Stimulated activated CD8-positive, alpha-beta memory T cell treated with anti-CD3 and anti-CD28 coated beads, Interleukin-4, amount 100 ng/mL, for 4 hours (primary cell): ENCODE data around the gene TMEM181.
"Not testable (repeated sequence)": the region's sequence is repeated elsewhere in the genome, so short reads cannot be mapped to it uniquely, and the experiment has no call there.

Source experiments
- DNase-seq, 2 donors: peaks; one replicate each; pipeline ENCODE4 v3.0.0-alpha.2; 2020; ENCODE audit warnings: low read depth in 2 of 2, low spot score in 1 of 2

Gene TMEM181

DNA sequence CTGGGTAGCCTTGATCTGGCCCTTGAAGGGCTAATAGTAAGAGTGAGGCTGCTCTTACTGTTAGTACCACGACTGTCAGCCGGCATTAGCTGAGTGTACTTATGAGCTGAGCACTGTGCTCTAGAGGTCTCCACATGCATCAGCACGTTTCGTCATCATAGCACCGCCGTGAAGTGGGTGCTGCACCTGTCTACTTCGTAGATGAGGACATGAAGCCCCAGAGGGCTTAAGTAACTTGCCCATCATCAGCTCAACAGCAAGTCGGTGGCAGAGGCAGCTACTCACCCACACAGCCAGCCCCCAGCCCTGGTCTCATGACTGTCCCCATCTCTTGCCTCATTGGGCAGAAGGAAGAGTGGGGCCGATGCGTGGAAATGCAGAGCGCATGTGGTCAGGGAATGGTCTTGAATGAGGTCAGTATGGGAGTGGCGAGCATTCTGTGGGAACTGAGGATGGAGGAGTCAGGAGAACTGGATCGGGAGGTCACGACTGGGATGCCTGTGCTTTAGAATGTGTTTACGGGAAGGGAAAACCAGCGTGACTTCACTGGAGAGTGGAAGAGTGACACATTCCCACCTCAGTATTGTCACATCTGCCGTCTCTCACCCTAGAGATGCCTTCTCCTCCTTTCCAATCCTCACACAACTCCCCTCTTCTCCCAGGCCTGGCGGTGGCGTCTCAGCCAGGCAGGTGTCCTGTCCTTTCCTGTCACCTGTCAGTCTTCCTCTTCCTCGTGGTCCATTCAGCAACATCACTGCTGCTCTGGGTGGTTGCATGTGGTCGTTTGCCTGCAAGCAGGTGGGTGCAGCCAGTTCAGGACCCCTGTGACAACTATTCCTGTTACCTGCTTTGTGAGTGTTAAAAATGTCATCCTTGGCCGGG, 95.9 kb downstream of the TMEM181 start:
- no peak for DNase-seq

DNA sequence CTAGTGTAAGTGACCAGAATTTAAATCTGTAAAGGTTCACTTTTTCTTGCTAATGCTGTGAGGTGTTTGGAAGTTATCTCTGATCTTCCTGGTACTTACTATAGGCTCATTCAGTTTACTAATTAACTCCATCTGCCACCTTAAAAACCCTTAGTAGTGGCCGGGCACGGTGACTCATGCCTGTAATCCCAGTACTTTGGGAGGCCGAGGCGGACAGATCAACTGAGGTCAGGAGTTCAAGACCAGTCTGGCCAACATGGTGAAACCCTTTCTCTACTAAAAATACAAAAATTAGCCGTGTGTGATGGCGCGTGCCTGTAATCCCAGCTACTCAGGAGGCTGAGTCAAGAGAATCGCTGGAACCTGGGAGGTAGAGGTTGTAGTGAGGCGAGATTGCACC, 97.1 kb downstream of the TMEM181 start:
- not testable (repeated sequence) for DNase-seq

DNA sequence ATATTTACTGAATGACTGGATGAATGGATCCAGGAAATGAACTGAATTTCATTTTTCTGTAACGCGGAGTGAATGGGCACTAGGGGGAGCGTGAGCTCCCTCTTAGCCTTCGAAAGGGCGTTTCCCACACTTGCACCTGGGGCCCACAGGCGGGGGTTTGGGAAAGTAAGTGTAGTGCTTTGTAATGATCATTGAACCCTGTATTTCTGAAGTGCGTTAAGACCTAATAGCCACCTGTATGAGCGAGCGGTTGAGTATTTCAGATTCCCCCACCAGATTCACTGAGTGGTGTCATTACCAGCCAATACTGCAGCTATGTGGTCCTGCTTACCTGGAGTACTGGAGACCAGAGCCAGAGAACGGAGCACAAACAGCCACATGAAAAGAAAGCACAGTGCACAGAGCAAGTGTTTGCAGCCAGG, 100.5 kb downstream of the TMEM181 start:
- DNase-seq = no peak

DNA sequence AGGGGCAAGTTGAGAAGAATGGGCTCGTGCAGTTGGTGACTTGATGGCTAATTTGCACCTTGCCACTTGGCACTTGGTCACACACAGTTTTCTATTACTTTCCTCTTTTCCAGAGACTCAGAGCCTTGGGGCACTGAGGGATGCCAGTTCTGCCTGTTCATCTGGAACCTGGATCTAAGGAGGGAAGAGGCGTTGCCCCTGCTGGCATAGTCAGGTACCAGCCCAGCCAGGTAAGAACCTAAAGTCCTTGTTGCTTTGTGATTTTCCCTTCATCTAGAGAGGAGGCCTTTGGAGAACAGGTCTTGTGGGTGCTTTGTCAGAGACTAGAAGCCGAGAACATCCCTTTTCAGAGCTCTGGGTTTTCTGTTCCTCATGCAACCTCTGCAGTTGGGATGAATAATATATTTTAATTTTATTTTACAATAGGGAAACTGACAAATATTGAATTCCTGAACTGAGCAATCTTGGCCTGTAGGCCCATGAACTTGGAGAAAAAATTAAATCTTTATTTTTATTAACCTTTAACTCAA, 101.3 kb downstream of the TMEM181 start:
- DNase-seq = no peak

DNA sequence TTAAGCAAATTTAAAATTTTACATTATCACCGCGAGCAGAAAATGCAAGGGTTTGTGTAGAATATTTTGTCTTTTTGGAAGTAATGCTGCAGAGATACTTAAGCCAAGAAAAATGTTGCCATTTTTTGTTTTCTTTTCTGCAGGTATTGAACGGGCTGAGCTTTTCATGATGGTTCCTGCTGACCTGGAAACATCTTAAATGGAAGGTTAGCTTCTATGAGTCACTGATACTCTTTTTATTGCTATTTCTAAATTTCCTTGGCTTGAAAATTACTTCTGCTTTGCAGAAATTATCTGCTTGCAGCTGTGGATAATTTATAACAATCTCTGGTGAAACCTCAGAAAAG, 102.7 kb downstream of the TMEM181 start:
- DNase-seq = no peak

DNA sequence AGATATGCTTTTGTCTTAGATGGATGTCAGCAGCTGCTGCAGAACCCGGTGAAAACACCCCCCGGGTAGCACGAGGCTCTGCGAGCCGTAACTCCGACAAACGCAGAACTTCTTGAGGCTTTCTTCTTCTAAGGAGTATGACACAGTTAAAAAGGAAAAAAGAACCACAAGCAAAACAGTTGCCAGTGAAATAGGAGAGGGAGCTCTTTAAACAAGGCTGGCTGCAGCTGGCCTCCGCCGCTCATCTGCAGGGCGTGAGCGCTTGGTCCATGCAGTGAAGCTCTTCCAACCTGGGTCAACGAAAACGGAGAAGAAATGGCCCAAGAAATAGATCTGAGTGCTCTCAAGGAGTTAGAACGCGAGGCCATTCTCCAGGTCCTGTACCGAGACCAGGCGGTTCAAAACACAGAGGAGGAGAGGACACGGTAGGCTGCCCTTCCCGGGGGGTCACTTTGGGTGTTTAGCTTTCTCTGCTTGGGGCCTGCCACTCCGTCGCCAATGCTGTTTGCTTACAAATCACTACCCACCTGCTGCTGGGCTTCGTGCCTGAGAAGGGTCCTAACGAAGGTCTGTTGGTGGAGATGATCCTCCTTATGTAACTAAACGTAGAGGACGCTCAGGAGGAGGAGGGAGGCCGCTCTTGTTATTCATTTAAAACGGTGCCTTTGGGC, 103.2 kb downstream of the TMEM181 start:
- DNase-seq = no peak

DNA sequence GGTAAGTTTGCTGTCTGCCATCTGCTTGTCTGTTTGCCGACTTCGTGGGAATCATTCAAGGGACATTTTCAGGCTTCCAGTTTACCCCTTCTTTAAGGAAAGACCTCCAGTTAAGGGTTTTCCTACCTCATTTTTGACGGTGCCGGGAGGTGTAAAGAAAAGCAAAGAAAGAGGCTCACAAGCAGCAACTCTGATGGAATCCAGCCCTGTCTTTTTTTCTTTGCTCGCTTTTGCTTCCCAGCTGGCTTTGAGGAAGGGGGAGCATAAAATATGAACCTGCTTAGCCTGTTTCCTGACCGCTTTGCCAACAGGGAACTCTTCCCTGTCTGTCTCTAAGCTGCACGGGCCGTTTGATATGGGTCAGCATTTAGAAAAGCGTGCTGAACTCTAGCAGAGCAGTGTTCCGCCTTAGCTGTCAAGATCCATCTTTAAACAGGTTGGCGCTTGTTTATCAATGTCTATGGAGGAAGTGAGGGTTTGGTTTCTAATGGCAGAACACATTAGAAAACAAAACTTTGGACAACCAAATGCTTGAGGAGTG, 103.8 kb downstream of the TMEM181 start:
- DNase-seq = no peak

DNA sequence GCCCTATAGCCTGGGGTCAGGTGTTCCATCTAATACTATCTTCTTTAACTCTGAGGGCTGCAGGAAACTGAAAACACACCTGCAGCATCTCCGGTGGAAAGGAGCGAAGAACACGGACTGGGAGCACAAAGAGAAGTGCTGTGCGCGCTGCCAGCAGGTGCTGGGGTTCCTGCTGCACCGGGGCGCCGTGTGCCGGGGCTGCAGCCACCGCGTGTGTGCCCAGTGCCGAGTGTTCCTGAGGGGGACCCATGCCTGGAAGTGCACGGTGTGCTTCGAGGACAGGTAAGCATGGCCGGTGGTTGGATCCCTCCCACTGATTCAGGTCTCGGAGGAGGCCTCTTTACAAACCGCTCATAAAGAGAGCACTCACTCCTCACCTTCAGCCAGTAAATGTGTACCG, 105.4 kb downstream of the TMEM181 start:
- DNase-seq = no peak

DNA sequence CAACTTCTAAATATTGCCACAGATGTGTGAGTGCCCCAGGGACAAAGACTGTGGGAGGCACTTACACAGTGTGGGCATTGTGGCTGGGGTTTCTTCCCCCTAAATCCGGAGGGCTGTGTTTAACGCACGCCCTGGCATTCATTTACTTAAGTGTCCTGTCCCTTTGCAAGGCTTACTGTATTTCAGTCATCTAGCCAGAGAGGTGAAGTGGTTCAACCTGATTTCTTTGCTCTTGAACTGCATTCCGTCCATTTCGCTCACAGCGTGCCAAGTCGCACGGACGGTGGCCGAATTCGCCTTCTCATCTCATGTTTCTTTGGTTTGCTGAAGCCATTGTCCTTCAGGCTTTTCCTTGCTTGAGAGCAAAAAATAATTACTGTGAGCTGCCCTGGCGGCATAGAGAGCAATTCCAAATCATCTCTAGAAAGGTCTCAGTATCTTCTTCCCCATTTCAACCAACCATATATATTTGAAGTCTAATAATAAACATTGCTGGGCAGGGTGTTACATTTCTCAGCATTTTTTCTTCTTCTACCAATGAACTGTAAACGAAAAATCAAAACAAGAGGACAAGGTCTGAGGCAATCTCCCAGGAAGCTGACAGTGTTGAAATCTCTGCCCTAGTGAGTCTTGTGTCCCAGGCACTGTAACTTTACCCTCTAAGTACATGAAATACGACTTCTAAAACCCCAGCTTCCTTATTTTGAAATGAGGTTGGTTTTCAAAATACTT, 106.9 kb downstream of the TMEM181 start:
- no peak for DNase-seq

DNA sequence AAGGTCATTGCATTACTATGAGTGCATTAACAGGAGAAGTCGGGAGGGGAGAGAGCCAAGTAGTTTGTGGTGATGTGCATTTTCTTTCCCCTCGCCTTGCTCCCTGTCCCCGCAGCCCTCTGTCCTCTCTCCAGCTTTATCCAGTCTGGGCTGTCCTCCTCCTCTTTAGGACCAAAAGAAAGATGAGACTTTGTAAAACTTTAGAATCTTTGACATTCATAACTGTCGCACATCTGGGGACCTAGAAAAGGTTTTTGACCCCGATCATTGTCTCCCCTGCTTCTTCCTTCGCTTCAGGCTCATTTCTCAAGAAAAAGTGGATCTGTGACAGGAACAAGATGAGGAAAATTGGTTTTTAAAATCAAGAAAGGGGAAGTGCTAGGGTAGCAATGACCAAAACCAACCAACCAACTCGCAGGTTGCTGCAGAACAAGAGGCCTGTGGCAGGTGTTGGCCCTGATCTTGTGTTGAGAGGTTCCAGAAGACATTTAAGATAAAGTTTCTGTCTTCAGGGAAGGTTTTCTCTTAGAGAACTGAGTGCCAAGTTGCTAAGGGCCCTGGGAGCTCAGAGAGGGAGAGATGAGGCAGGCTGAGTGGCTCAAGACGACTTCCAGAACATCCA, 107.6 kb downstream of the TMEM181 start:
- no peak for DNase-seq

DNA sequence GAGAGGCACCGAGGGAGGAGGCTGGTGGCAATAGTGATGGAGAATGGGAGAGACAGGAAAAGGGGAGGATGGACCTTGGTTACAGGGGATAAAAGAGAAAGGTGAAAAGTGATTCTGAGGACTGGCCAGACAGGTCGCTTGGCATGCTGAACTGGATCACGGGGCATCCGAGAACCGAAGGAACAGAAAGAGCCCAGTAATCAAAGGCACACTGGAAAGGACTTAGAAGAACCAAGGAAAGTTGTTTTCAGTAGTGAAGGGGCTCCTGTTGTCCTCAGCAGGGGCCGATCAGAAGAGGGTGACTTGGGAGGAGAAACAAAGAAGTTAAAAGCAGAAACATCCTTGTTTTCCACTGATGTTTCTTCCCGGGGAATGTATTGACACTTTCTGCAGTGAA, 108.8 kb downstream of the TMEM181 start:
- DNase-seq = no peak

DNA sequence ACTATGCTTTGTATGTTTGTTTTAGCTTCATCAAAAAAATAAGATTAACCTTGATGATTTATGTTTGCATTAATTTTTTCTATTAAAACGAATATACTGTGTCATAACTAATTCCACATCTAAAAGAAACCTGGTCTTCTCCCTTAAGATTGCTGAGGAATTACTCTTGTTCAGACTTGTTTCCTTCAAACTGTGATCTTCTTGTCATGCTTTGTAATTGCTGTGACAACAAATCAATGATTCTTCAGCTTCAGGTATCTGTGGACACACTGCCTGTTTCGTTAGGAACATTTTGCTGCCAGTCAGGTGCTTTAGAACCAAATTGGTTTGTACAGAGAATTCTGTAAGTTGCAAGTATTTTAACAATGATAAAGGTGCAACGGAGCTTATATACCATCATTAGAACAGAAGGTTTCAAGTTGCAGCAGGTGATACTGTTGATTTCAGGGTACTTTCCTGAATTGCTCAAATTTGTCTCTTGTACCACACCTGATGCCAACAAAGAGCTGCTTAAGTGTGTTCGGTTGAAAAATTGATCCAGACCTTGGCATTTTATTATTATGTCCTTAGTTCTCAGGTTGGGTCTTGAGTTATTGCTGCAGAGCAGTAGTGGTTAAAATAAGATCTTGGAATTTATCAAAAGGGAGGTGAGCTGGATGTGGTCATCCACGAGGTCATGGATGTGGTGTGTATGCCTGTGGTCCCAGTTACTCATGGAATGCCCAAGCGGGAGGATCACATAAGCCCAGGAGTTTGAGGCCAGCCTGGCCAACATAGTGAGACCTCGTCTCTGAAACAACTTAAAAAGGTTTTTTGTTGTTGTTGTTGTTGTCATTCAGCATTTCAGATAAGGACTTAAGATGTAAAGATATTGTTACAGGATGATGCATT, 109.5 kb downstream of the TMEM181 start:
- no peak for DNase-seq

DNA sequence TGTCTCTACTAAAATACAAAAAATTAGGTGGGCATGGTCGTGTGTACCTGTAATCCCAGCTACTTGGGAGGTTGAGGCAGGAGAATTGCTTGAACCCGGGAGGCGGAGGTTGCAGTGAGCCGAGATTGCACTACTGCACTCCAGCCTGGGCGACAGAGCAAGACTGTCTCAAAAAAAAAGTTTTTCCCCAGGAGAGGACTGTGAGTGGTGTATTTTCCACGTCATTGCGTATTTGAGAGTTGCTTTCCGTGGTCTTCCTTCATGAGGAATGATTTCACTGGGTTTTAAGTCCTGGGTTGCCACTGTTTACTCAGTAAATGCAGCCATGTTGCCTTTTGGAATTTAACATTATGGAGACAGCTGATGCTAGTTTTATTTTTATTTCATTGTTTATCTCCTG, 112.2 kb downstream of the TMEM181 start:
- DNase-seq = not testable (repeated sequence)

DNA sequence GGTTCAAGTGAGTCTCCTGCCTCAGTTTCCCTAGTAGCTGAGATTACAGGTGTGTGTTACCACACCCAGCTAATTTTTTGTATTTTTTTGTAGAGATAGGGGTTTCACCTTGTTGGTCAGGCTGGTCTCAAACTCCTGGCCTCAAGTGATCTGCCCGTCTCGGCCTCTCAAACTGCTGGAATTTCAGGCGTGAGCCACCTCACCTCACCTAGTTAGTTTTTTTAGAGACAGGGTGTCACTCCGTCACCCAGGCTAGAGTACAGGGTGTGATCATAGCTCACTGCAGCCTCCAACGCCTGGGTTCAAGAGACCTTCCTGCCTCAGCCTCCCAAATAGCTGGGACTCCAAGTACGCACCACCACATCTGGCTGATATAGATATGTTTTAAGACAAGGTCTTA, 112.8 kb downstream of the TMEM181 start:
- DNase-seq = no peak

DNA sequence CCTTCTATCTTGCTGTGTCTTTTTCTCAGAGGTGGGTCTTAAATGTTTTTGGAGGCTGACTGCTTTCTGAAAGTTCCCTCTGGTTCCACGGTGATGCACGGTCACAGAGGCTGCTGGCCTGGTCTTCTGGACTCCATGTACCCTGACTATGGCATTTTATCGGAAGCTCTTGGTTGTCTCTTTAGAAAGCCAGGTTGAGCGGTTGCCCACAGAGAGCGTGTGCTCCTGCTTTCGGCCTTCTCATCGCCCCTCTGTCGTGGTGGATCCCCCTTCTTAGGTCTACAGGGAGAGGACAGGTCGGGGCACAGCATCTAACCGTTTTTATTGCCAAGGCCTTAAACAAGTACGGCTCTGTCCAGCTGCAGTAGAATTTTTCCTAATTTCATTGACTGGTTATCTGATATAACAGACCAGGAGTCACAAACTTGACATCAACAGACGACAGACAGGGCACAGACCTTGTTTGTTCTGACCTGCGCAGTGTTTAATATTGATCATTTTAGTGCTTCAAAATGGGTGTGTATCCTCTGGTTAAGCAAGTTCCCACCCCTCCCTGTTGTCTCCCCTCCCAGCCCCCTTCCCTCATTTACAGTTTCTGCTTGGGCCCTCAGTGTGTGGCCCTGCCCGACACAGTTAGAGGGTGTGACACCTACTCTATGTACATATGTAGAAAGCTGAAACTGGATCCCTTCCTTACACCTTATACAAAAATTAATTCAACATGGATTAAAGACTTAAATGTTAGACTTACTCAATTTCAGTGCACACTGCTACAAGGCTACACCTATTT, 114.6 kb downstream of the TMEM181 start:
- no peak for DNase-seq

DNA sequence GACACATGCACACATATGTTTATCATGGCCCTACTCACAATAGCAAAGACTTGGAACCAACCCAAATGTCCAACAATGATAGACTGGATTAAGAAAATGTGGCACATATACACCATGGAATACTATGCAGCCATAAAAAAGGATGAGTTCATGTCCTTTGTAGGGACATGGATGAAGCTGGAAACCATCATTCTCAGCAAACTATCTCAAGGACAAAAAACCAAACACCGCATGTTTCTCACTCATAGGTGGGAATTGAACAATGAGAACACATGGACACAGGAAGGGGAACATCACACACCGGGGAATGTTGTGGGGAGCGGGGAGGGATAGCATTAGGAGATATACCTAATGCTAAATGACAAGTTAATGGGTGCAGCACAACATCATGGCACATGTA, 117.2 kb downstream of the TMEM181 start:
- DNase-seq = not testable (repeated sequence)

DNA sequence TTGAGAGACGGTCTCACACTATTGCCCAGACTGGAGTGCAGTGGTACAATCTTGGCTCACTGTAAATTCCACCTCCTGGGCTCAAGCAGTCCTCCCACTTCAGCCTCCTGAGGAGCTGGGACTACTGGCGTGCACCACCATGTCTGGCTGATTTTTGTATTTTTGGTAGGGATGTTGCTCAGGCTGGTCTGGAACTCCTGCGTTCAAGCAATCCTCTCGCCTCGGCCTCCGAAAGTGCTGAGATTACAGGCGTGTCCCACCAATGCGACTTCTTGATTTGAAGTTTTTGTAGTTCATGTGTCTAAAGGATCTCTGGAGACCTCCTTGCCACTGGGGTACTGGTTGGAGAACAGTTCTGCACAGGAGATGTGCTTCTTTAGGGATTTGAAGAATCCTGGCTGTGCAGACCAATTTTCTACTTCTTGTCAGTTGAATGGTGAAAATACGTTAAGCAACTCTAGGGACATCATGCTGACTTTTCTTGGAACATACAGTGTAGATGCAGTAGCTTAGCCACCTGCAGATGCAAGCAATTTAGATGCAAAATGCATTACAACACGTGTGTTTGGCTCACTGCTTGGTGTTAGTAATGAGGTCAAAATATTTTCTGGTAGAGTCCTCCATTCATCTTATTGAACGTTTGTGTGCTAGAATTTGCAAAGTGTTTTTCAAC, 118.2 kb downstream of the TMEM181 start:
- DNase-seq = no peak

DNA sequence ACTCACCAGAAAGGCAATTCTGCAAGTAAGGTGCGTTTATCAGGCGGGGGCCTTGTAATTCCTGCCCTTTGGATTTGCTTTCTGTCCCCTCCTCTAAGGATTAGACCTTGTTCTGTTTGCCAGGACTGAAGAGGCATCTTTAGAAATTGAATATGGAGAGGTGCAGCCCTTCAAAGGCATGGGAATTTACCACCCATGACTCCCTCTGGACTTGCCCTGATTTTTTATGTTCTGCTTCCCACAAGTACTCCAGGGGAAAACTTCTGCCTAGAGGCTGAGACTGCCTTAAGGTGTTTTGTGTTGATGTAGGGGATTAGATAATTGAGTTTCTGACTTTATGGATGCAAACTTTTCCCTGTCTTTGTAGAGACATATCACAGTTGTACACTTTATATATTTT, 120.1 kb downstream of the TMEM181 start:
- no peak for DNase-seq

DNA sequence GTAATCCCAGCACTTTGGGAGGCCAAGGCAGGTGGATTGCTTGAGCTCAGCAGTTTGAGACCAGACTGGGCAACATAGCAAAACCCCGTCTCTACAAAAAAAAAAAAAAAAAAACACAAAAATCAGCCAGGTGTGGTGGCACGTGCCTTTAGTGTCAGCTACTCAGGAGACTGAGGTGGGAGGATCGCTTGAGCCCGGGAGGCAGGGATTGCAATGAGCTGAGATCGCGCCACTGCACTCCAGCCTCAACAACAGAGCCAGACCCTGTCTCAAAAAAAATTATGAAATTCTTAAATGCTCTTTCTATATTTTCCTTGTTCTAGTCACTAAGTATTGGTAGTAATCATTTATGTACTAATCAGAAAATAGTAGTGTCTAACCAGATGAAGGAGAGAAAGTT, 120.6 kb downstream of the TMEM181 start:
- DNase-seq = no peak
